Heart left ventricle (tissue), 16 donors: ENCODE results near the gene DUSP15. TPM values are rescaled to one million over a fixed set of nuclear protein-coding genes. Genes with fewer than 3 reads are reported as not detected.
A peak's percentile ranks its signal among the peaks of the same experiment; 100 is the strongest.

ENCODE experiments used
- ATAC-seq, 4 donors: fragments of 200-7000 bp; cut with Tn5 transposase; one replicate each; pipeline ENCODE4 v1.9.1; 2020 to 2022; ENCODE audit warnings: moderate library complexity in 4 of 4, mild to moderate bottlenecking in 3 of 4, moderate number of reproducible peaks in 1 of 4
- DNase-seq, 5 donors: peaks; one replicate each; pipeline ENCODE4 v3.0.0-alpha.2; 2020
- H3K27ac ChIP-seq, 12 donors: fragments of 200-600 bp; sonication (generic) in 4 of 12; one replicate each; pipeline versions ENCODE4 v1.5.0 to v1.8.0; 2016 to 2022; ENCODE audit warnings: mild to moderate bottlenecking in 2 of 12
- H3K27me3 ChIP-seq, 9 donors: fragments of 200-600 bp; sonication (generic) in 2 of 9; one replicate each; pipeline versions ENCODE4 v1.5.1 to v1.8.0; 2016 to 2022; ENCODE audit warnings: mild to moderate bottlenecking in 3 of 9
- H3K36me3 ChIP-seq, 9 donors: fragments of 200-600 bp; sonication (generic) in 2 of 9; one replicate each; pipeline versions ENCODE4 v1.5.0 to v1.8.0; 2018 to 2022; ENCODE audit warnings: mild to moderate bottlenecking in 2 of 9
- H3K4me1 ChIP-seq, 12 donors: fragments of 200-600 bp; sonication (generic) in 4 of 12; one replicate each; pipeline versions ENCODE4 v1.5.0 to v1.8.0; 2016 to 2022; ENCODE audit warnings: mild to moderate bottlenecking in 3 of 12
- H3K4me3 ChIP-seq, 12 donors: fragments of 200-600 bp; sonication (generic) in 4 of 12; one replicate each; pipeline versions ENCODE4 v1.5.0 to v1.8.0; 2017 to 2022; ENCODE audit warnings: mild to moderate bottlenecking in 9 of 12, moderate library complexity in 4 of 12
- H3K9me3 ChIP-seq, 12 donors: fragments of 200-600 bp; sonication (generic) in 4 of 12; one replicate each; pipeline versions ENCODE4 v1.5.0 to v1.8.0; 2016 to 2022; ENCODE audit warnings: mild to moderate bottlenecking in 1 of 12
- POLR2A ChIP-seq, 2 donors: fragments of 450-650 bp; IDR thresholded peaks; one replicate each; pipeline ENCODE4 v1.6.1; 2017; ENCODE audit warnings: antibody characterized with exemption in 2 of 2, mild to moderate bottlenecking in 2 of 2, moderate library complexity in 2 of 2
- WGBS, 4 donors: extraction: QIAGEN DNeasy Blood & Tissue Kit in 2 of 4; methylation state at CpG; one replicate each; pipeline versions ENCODE4 v1.1.5 to v1.1.7; 2013 to 2018; 5-methylcytosine and 5-hydroxymethylcytosine counted together
- intact Hi-C, 10 donors: fragments of 100-400 bp; cut with DNase I; formaldehyde crosslinking; loops; one replicate each; pipeline versions ENCODE4 v1.11.1 to v1.14.2; 2022
- polyA plus RNA-seq, 2 donors: library from polyadenylated mRNA; stranded (reverse); fragments of 200-250 nt; gene quantifications; one replicate each; pipeline ENCODE4 v1.2.3, GENCODE V29; 2013
- total RNA-seq, 9 donors: library from RNA; depleted of rRNA in 2 of 9; stranded (reverse); fragments of >200 nt in 2 of 9; fragmentation: NEBNext Ultra II Directional in 3 of 9; extraction: Animal tissue kit (Norgen Biotek cat#: 25700) in 3 of 9; gene quantifications; one replicate each; pipeline versions ENCODE4 v1.1.0 to v1.2.4, GENCODE V29; 2016 to 2023
- TF ChIP-seq, protein P1 (sequence below), 12 donors: fragments of 200-600 bp; sonication (generic) in 4 of 12; IDR thresholded peaks; one replicate each; pipeline versions ENCODE4 v1.5.0 to v1.8.0; 2018 to 2022; ENCODE audit warnings: antibody characterized with exemption in 12 of 12, mild to moderate bottlenecking in 5 of 12
- donor health status: ischemic (EF 13 %, LVEDD 7.1; RV severe dilation, severe dysfunction).
- donor health status: healthy with polysubstance abuse.
- donor health status: DM: no; HTN: yes; CAD: no.
- donor health status: DM: no; HTN: no; CAD: no.
- donor health status: ischemic (EF 25% LVEDD 6.9; RV normal size, moderate dysfunction).
- donor health status: ischemic (EF 25% LVEDD 5.7; RV mildly dilated, moderate dysfunction).
- donor health status: healthy.
- donor health status: DM: yes; HTN: yes; CAD: no.
- donor health status: ischemic (EF 35%, LVEDD 5.7; RV mildly dilated, moderate dysfunction).
- donor health status: nonischemic (EF 11% LVEDD 7.7; RV severe dilation, severe dysfunction).
- donor health status: DM: yes; HTN: yes; CAD: no.
- donor health status: PGD.
- donor health status: ischemic (EF 29% LVEDD 5.4; RV normal size, mild dysfunction).
- donor health status: nonischemic (EF 23%, LVEDD 6.1; RV moderate dilation, normal function).

DUSP15 gene
- total and polyA plus RNA-seq, 11 donors = 0.68 to 7.4 (median 3.0) TPM

DNA sequence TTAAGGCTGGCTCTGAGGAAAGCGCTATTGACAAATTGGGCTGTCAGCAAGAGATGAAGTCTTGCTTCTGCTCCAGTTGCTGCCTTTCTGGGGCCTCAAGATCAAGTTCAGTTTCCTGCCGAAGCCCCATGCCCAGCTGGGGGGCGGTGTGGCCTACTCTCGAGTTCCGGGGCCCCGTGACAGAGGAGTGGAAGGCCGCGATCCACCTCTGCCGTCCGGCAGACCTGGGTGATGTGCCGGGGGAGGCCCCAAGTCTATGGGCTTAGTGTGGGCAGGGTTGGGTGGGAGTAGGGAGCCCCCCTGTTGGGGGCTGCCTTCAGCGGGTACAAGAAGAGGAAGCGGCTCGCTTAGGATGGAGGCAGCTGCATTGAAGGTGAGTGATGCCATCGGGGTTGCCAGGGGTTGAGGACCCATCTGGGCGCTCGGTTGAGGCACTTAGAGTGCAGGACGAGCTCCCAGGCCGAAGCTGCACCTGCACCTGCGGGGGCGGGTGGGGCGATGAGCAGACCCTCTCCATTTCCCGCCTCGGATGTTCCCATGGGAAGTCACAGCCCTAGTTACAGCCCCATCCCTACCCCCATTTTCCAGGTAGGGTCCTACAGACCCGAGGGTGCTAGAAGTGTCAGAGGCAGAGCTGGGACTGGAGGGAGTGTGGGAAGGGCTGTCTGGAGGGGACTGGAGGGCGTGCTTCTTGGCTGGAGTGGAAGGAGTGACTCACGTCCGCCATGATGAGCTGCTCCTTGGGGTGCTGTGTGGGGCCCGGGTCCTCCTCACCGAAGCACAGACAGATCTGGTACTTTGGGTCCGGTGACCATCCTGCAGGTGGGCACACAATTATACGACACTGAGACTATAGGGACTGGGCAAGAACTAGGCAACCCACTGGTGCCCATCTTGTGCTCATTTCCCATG lies 22.0 kb downstream of the DUSP15 start:
- no peak overlapping the region for H3K27ac ChIP-seq
- peaks cover 0 to 43% (median 19%) of the 10 kb centered on the region in 9 donors for H3K27me3 ChIP-seq
- no peak overlapping the region for H3K4me3 ChIP-seq
- intact Hi-C loops = no loop called here
- DNase-seq = no peak
- peaks cover 0 to 26% (median 3%) of the 10 kb centered on the region in 12 donors for H3K4me1 ChIP-seq
- TF ChIP-seq POLR2A (IDR thresholded peaks at IDR 0.05) = no peak
- TF ChIP-seq, protein P1, sequence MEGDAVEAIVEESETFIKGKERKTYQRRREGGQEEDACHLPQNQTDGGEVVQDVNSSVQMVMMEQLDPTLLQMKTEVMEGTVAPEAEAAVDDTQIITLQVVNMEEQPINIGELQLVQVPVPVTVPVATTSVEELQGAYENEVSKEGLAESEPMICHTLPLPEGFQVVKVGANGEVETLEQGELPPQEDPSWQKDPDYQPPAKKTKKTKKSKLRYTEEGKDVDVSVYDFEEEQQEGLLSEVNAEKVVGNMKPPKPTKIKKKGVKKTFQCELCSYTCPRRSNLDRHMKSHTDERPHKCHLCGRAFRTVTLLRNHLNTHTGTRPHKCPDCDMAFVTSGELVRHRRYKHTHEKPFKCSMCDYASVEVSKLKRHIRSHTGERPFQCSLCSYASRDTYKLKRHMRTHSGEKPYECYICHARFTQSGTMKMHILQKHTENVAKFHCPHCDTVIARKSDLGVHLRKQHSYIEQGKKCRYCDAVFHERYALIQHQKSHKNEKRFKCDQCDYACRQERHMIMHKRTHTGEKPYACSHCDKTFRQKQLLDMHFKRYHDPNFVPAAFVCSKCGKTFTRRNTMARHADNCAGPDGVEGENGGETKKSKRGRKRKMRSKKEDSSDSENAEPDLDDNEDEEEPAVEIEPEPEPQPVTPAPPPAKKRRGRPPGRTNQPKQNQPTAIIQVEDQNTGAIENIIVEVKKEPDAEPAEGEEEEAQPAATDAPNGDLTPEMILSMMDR (IDR thresholded peaks at IDR 0.05) = no peak
- 86 to 90% (median 89%) methylated on average over 24 to 32 of the region's 32 CpGs for WGBS, 4 donors
- no peak for ATAC-seq
- no peaks in the 10 kb centered on the region for H3K9me3 ChIP-seq
- no peaks in the 10 kb centered on the region for H3K36me3 ChIP-seq

DNA sequence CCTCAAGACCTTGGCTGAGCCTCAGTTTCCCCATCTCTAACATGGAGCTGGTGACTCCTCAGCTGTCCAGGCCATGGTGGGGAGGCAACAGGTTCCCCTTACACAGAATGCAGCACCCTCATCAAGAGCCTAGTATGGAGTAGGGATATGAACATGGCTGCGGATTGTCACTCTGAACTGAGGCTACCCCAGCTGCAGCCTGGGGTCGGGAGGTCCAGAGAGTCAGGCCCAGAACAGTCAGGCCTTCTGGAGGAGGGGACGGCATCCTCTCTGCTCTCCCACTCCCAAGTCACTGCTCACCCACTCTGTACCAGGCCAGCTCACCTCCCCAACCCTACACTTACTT lies 23.6 kb downstream of the DUSP15 start:
- no peak for TF ChIP-seq POLR2A (IDR thresholded peaks at IDR 0.05)
- TF ChIP-seq, protein P1 (IDR thresholded peaks at IDR 0.05) = no peak
- Histone ChIP-seq H3K4me1 (peaks cover 0 to 37% (median 18%) of the 10 kb centered on the region in 12 donors), H3K36me3 (no peaks in the 10 kb centered on the region), H3K27me3 (peaks cover 0 to 33% (median 17%) of the 10 kb centered on the region in 9 donors), H3K4me3 (no peak overlapping the region), H3K9me3 (no peaks in the 10 kb centered on the region), H3K27ac (peak overlapping the region in 2 of 12 donors; percentile 34 to 89)
- DNase-seq (no peak), ATAC-seq (no peak)
- 54 to 75% (median 66%) methylated on average over 3 of the region's 3 CpGs for WGBS, 4 donors
- intact Hi-C loops = loop anchor here in 4 of 10 donors (1.0 to 2.0 kb wide), 2 partner anchors 24 kb away; no protein-coding TSS in a partner anchor

DNA sequence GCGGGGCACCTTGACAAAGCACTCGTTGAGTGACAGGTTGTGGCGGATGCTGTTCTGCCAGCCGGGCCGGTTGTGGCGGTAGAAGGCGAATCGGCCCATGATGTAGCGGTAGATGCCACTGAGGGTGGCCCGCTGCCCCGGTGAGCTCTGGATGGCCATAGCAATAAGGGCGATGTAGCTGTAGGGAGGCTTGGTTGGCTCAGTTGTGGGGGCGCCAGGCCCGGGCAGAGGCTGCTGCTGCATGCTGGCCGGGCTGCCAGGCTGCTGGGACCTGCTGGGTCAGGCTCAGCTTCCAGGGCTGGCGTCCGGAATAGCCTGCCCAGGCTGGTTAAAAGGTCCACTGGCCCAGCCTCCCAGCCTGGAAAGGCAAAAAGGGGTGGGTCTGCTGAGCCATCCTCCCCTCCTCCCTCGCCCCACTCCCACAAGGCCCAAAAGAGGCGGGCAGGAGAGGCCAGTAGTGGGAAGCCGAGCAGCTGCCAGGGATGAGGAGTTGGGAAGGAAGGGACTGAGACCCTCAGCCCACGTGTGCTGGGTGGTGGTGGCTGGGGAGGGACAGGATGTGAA lies 24.9 kb downstream of the DUSP15 start, which contains the start of gene FOXS1:
TSS of gene FOXS1 (minus strand) at position 305 of the 564 bp plus-strand sequence. CDS start at position 243, 62 bp downstream.
- Histone ChIP-seq H3K9me3 (no peaks in the 10 kb centered on the region), H3K4me3 (peak within 1 kb of the TSS; percentile 24 to 72 (median 50)), H3K27me3 (peaks cover 0 to 20% (median 12%) of the 10 kb centered on the region in 9 donors), H3K27ac (peak within 1 kb of the TSS in 11 of 12 donors; percentile 36 to 89 (median 74)), H3K36me3 (no peaks in the 10 kb centered on the region), H3K4me1 (peaks cover 0 to 51% (median 23%) of the 10 kb centered on the region in 12 donors)
- DNase-seq (peak; percentile 79 to 85 (median 84)), ATAC-seq (peak; percentile 24 to 78 (median 70))
- TF ChIP-seq POLR2A (IDR thresholded peaks at IDR 0.05) = peak in 1 of 2 donors; percentile 71
- TF ChIP-seq, protein P1 (IDR thresholded peaks at IDR 0.05) = no peak
- intact Hi-C loops = no loop called here
- WGBS, 4 donors = 63 to 75% (median 66%) methylated on average over 13 to 21 of the region's 21 CpGs
